H9 (cell line): ENCODE measurements around the gene CEP131. TPM values are rescaled to one million over a fixed set of nuclear protein-coding genes. Genes with fewer than 3 reads are reported as not detected.
A peak's percentile ranks its signal among the peaks of the same experiment; 100 is the strongest.

Experiments used
- DNase-seq: peaks from one replicate; pipeline ENCODE4 v3.0.0-alpha.2; 2017
- H2AFZ ChIP-seq: one replicate; pipeline ENCODE4 v1.6.1; 2013; ENCODE audit warnings: mild to moderate bottlenecking, low read length, control low read depth, moderate library complexity
- H2AK5ac ChIP-seq: 2 replicates; pipeline ENCODE4 v1.6.1; 2013; ENCODE audit warnings: low read length, control low read depth, mixed read lengths; ENCODE audit not compliant: insufficient read length
- H2BK120ac ChIP-seq: one replicate; pipeline ENCODE4 v1.6.1; 2013; ENCODE audit warnings: low read depth, mild to moderate bottlenecking, low read length, control low read depth, inconsistent platforms; ENCODE audit not compliant: poor library complexity, severe bottlenecking
- H2BK12ac ChIP-seq: 2 replicates; pipeline ENCODE4 v1.6.1; 2013; ENCODE audit warnings: low read length, control low read depth, mixed read lengths, low read depth; ENCODE audit not compliant: insufficient read length
- H2BK15ac ChIP-seq: 2 replicates; pipeline ENCODE4 v1.6.1; 2013; ENCODE audit warnings: low read depth, low read length, control low read depth
- H2BK20ac ChIP-seq: one replicate; pipeline ENCODE4 v1.6.1; 2013; ENCODE audit warnings: low read depth, mild to moderate bottlenecking, low read length, control low read depth, inconsistent platforms; ENCODE audit not compliant: poor library complexity, severe bottlenecking
- H2BK5ac ChIP-seq: 2 replicates; pipeline ENCODE4 v1.6.1; 2013; ENCODE audit warnings: low read length, control low read depth, mixed read lengths; ENCODE audit not compliant: insufficient read length
- H3K14ac ChIP-seq: 2 replicates; pipeline ENCODE4 v1.6.1; 2013; ENCODE audit warnings: low read length, control low read depth; ENCODE audit not compliant: insufficient read depth
- H3K18ac ChIP-seq: 2 replicates; pipeline ENCODE4 v1.6.1; 2013; ENCODE audit warnings: low read depth, mild to moderate bottlenecking, mixed read lengths, low read length, control low read depth; ENCODE audit not compliant: insufficient read length
- H3K23ac ChIP-seq: 2 replicates; pipeline ENCODE4 v1.6.1; 2013; ENCODE audit warnings: low read length, control low read depth, mixed read lengths, low read depth; ENCODE audit not compliant: insufficient read length
- H3K23me2 ChIP-seq: 2 replicates; pipeline ENCODE4 v1.6.1; 2013; ENCODE audit warnings: low read depth, mild to moderate bottlenecking, mixed read lengths, low read length, control low read depth; ENCODE audit not compliant: insufficient read length, poor library complexity, severe bottlenecking
- H3K27ac ChIP-seq: 2 replicates; pipeline ENCODE4 v1.5.1; 2013; ENCODE audit warnings: low read length, control low read depth, mixed read lengths, low read depth; ENCODE audit not compliant: insufficient read length
- H3K27me3 ChIP-seq: 2 replicates; pipeline ENCODE4 v1.6.1; 2013; ENCODE audit warnings: low read length, control low read depth, inconsistent platforms; ENCODE audit not compliant: insufficient read depth
- H3K4ac ChIP-seq: 2 replicates; pipeline ENCODE4 v1.6.1; 2013; ENCODE audit warnings: low read depth, mild to moderate bottlenecking, control low read depth, inconsistent platforms, low read length, moderate library complexity
- H3K4me1 ChIP-seq: 2 replicates; pipeline ENCODE4 v1.6.1; 2013; ENCODE audit warnings: low read length, control low read depth, inconsistent platforms; ENCODE audit not compliant: insufficient read depth
- H3K4me2 ChIP-seq: 2 replicates; pipeline ENCODE4 v1.6.1; 2013; ENCODE audit warnings: low read length, control low read depth, mixed read lengths; ENCODE audit not compliant: insufficient read length, insufficient read depth
- H3K56ac ChIP-seq: 2 replicates; pipeline ENCODE4 v1.6.1; 2013; ENCODE audit warnings: low read depth, mild to moderate bottlenecking, mixed read lengths, low read length, control low read depth; ENCODE audit not compliant: insufficient read length
- H3K79me1 ChIP-seq: 2 replicates; pipeline ENCODE4 v1.6.1; 2013; ENCODE audit warnings: low read depth, mild to moderate bottlenecking, moderate library complexity, low read length, control low read depth, inconsistent platforms; ENCODE audit not compliant: insufficient read depth, poor library complexity, severe bottlenecking
- H3K79me2 ChIP-seq: 2 replicates; pipeline ENCODE4 v1.6.1; 2013; ENCODE audit warnings: low read length, control low read depth, inconsistent platforms; ENCODE audit not compliant: insufficient read depth
- H3K9ac ChIP-seq: 2 replicates; pipeline ENCODE4 v1.6.1; 2013; ENCODE audit warnings: low read length, control low read depth, mixed read lengths; ENCODE audit not compliant: insufficient read length; ENCODE audit errors: extremely low read depth
- H3K9me3 ChIP-seq: one replicate; pipeline ENCODE4 v1.6.1; 2013; ENCODE audit warnings: low read depth, low read length, inconsistent platforms; ENCODE audit not compliant: control insufficient read depth
- H3T11ph ChIP-seq: one replicate; pipeline ENCODE4 v1.6.1; 2013; ENCODE audit warnings: mild to moderate bottlenecking, low read length, control low read depth, inconsistent platforms
- H4K20me1 ChIP-seq: one replicate; pipeline ENCODE4 v1.6.1; 2013; ENCODE audit not compliant: control insufficient read depth, insufficient read length, insufficient read depth
- H4K5ac ChIP-seq: 2 replicates; pipeline ENCODE4 v1.6.1; 2013; ENCODE audit warnings: low read depth, mild to moderate bottlenecking, mixed read lengths, low read length, control low read depth; ENCODE audit not compliant: insufficient read length
- H4K8ac ChIP-seq: replicated peaks from 2 replicates; pipeline ENCODE4 v1.6.1; 2013; ENCODE audit warnings: low read length, control low read depth, mixed read lengths, low read depth; ENCODE audit not compliant: insufficient read length
- H4K91ac ChIP-seq: 2 replicates; pipeline ENCODE4 v1.6.1; 2013; ENCODE audit warnings: low read depth, mild to moderate bottlenecking, moderate library complexity, mixed read lengths, low read length, control low read depth; ENCODE audit not compliant: insufficient read length
- H3K27ac Mint-ChIP-seq, 3 experiments: 2 replicates in 2 of 3; 3 replicates in 1 of 3; pipeline ENCODE4 v1.8.0; 2020 to 2021; ENCODE audit warnings: mixed read lengths in 3 of 3, mild to moderate bottlenecking in 1 of 3, moderate library complexity in 1 of 3
- H3K27me3 Mint-ChIP-seq: 2 replicates; pipeline ENCODE4 v1.8.0; 2021; ENCODE audit warnings: low read depth, mild to moderate bottlenecking, moderate library complexity, mixed read lengths
- H3K36me3 Mint-ChIP-seq, 3 experiments: 2 replicates in 2 of 3; 3 replicates in 1 of 3; pipeline ENCODE4 v1.8.0; 2020 to 2021; ENCODE audit warnings: low read depth in 3 of 3, mixed read lengths in 3 of 3; ENCODE audit not compliant: insufficient read depth in 1 of 3
- H3K4me1 Mint-ChIP-seq, 2 experiments: 2 replicates each; pipeline ENCODE4 v1.8.0; 2020; ENCODE audit warnings: mixed read lengths in 2 of 2
- H3K4me3 Mint-ChIP-seq, 2 experiments: 2 replicates in 1 of 2; 3 replicates in 1 of 2; pipeline ENCODE4 v1.8.0; 2020 to 2021; ENCODE audit warnings: mild to moderate bottlenecking in 2 of 2, mixed read lengths in 2 of 2, moderate library complexity in 1 of 2
- H3K9me3 Mint-ChIP-seq, 2 experiments: 2 replicates in 1 of 2; 3 replicates in 1 of 2; pipeline ENCODE4 v1.8.0; 2020; ENCODE audit warnings: mild to moderate bottlenecking in 2 of 2, mixed read lengths in 2 of 2, moderate library complexity in 1 of 2
- CTCF ChIP-seq: fragments of 200-600 bp; sonication (generic); conservative IDR thresholded peaks from 3 replicates; pipeline ENCODE4 v1.8.0; 2021; ENCODE audit warnings: antibody characterized with exemption, mild to moderate bottlenecking
- WGBS: extraction: QIAGEN DNeasy Blood & Tissue Kit; methylation state at CpG from one replicate; pipeline ENCODE4 v1.1.7; 2013; ENCODE audit warnings: missing lambda C conversion rate, low lambda C conversion rate, mixed read lengths; ENCODE audit not compliant: insufficient read length; ENCODE audit errors: extremely low coverage; 5-methylcytosine and 5-hydroxymethylcytosine counted together
- total RNA-seq: library from RNA; stranded (reverse); gene quantifications from 2 replicates; pipeline ENCODE4 v1.2.1, GENCODE V29; 2021

CEP131 gene
- total RNA-seq, 1 experiment from 2014 or later: 16.3 TPM

- no peaks in the 10 kb centered on the region for H3K27me3 ChIP-seq
- no peak overlapping the region for H3K14ac ChIP-seq
- no peak overlapping the region for H3K4me2 ChIP-seq
- no peak overlapping the region for H2BK120ac ChIP-seq
- no peak overlapping the region for H2AK5ac ChIP-seq
- no peak overlapping the region for H4K8ac ChIP-seq
- Mint-ChIP-seq H3K4me3 (no peak overlapping the region), H3K36me3 (peaks cover 0 to 6% (median 4%) of the 10 kb centered on the region in 3 experiments; a peak in 4 of 7 replicates), H3K9me3 (no peaks in the 10 kb centered on the region), H3K27ac (no peak overlapping the region; a peak in 1 of 7 replicates), H3K4me1 (peaks cover 2 to 4% of the 10 kb centered on the region in 2 experiments; a peak in 1 of 4 replicates), H3K27me3 (no peaks in the 10 kb centered on the region)
- no peaks in the 10 kb centered on the region for H3K9me3 ChIP-seq
- TF ChIP-seq CTCF: no peak
- no peak overlapping the region for H3K56ac ChIP-seq
- peak; percentile 73 for DNase-seq
- no peak overlapping the region for H3K23ac ChIP-seq
- WGBS: no CpG with 5 or more reads among the region's 15 CpGs
- no peak overlapping the region for H2BK20ac ChIP-seq
- no peak overlapping the region for H3K4ac ChIP-seq
- no peaks in the 10 kb centered on the region for H3K4me1 ChIP-seq
- no peak overlapping the region for H2BK5ac ChIP-seq
- H3K79me1 ChIP-seq: no peaks in the 10 kb centered on the region
- H3K23me2 ChIP-seq: no peaks in the 10 kb centered on the region
- H2BK12ac ChIP-seq: no peak overlapping the region
- H4K5ac ChIP-seq: no peak overlapping the region
- H3T11ph ChIP-seq: no peak overlapping the region
- H3K9ac ChIP-seq: no peak overlapping the region
- no peaks in the 10 kb centered on the region for H4K20me1 ChIP-seq
- no peak overlapping the region for H2BK15ac ChIP-seq
- H3K79me2 ChIP-seq: no peaks in the 10 kb centered on the region
- no peak overlapping the region for H3K27ac ChIP-seq
- no peak overlapping the region for H2AFZ ChIP-seq
- no peak overlapping the region for H4K91ac ChIP-seq
- H3K18ac ChIP-seq: no peak overlapping the region
Measured at GRCh38 chr17:81184555-81184954, 38.2 kb downstream of the CEP131 start.
